Right atrium auricular region (tissue), 2 donors: Measurements from ENCODE around the gene PRF1. TPM values are rescaled to one million over a fixed set of nuclear protein-coding genes. Genes with fewer than 3 reads are reported as not detected.

Source experiments
- DNase-seq: peaks from one replicate; pipeline ENCODE4 v3.0.0-alpha.2; 2019; ENCODE audit warnings: low spot score
- H3K27ac ChIP-seq, 2 donors: fragments of 200-600 bp; sonication (generic); 1 replicate in 1 of 2; 2 replicates in 1 of 2; pipeline ENCODE4 v1.5.1; 2016 to 2019
- H3K27me3 ChIP-seq, 2 donors: fragments of 200-600 bp; sonication (generic); one replicate each; pipeline versions ENCODE4 v1.5.1 to v1.6.0; 2017 to 2019
- H3K36me3 ChIP-seq: fragments of 200-600 bp; sonication (generic); one replicate; pipeline ENCODE4 v1.5.1; 2016
- H3K4me1 ChIP-seq, 2 donors: fragments of 200-600 bp; sonication (generic); one replicate each; pipeline versions ENCODE4 v1.5.1 to v1.6.0; 2017 to 2019
- H3K4me3 ChIP-seq, 2 donors: fragments of 200-600 bp; sonication (generic); 1 replicate in 1 of 2; 2 replicates in 1 of 2; pipeline ENCODE4 v1.5.1; 2017 to 2019; ENCODE audit warnings: mild to moderate bottlenecking in 1 of 2, moderate library complexity in 1 of 2
- H3K9me3 ChIP-seq, 2 donors: fragments of 200-600 bp; sonication (generic); one replicate each; pipeline ENCODE4 v1.5.1; 2019
- total RNA-seq, 2 donors: library from RNA; depleted of rRNA; stranded (reverse); fragments of >200 nt; gene quantifications; one replicate each; pipeline ENCODE4 v1.1.0, GENCODE V29; 2016
- TF ChIP-seq, protein P1 (sequence below), 2 donors: fragments of 200-600 bp; sonication (generic); IDR thresholded peaks; one replicate each; pipeline ENCODE4 v1.5.1; 2019; ENCODE audit warnings: antibody characterized with exemption in 2 of 2

PRF1 gene
- total RNA-seq, 2 donors from 2014 or later, result 1.1 to 1.4 TPM

DNA sequence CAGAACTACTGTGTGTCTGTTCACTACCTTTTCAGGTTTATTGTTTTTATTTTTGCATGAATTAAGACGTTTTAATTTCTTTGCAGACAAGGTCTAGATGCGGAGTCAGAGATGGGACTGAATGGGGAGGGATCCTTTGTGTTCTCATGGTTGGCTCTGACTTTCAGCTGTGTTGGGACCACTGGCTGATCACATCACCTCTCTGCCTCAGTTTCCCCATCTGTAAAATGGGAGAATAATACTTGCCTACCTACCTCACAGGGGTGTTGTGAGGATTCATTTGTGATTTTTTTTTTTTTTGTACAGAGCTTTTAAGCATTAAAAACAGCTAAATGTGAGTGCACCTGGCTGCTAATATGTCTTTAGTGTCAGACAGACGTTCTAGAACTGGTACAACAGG, 34.4 kb downstream of the PRF1 start:
- no peaks in the 10 kb centered on the region for H3K9me3 ChIP-seq
- H3K4me3 ChIP-seq, result no peak overlapping the region
- no peaks in the 10 kb centered on the region for H3K27me3 ChIP-seq
- TF ChIP-seq, protein P1, sequence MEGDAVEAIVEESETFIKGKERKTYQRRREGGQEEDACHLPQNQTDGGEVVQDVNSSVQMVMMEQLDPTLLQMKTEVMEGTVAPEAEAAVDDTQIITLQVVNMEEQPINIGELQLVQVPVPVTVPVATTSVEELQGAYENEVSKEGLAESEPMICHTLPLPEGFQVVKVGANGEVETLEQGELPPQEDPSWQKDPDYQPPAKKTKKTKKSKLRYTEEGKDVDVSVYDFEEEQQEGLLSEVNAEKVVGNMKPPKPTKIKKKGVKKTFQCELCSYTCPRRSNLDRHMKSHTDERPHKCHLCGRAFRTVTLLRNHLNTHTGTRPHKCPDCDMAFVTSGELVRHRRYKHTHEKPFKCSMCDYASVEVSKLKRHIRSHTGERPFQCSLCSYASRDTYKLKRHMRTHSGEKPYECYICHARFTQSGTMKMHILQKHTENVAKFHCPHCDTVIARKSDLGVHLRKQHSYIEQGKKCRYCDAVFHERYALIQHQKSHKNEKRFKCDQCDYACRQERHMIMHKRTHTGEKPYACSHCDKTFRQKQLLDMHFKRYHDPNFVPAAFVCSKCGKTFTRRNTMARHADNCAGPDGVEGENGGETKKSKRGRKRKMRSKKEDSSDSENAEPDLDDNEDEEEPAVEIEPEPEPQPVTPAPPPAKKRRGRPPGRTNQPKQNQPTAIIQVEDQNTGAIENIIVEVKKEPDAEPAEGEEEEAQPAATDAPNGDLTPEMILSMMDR (IDR thresholded peaks at IDR 0.05), result no peak
- peaks cover 0 to 14% of the 10 kb centered on the region in 2 donors for H3K4me1 ChIP-seq
- DNase-seq, result no peak
- no peak overlapping the region for H3K27ac ChIP-seq
- no peaks in the 10 kb centered on the region for H3K36me3 ChIP-seq

DNA sequence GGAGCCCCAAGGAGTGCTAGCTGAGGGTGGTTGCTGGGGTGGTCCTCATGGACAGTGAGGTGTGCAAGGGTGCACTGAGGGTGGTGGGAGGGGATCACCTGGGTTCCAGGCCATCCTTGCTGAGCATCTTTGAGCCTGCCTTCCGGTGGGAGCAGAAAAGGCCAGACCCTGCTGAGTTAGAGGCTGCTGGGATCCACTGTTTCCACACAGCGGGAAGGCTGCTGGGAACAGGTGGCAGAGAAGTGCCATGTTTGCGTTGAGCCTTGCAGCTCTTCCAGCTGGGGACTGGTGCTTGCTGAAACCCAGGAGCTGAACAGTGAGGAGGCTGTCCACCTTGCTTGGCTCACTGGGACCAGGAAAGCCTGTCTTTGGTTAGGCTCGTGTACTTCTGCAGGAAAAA, 34.9 kb downstream of the PRF1 start:
- Histone ChIP-seq H3K36me3 (no peaks in the 10 kb centered on the region), H3K4me1 (peaks cover 0 to 14% of the 10 kb centered on the region in 2 donors), H3K27me3 (no peaks in the 10 kb centered on the region), H3K4me3 (no peak overlapping the region), H3K9me3 (no peaks in the 10 kb centered on the region), H3K27ac (no peak overlapping the region)
- TF ChIP-seq, protein P1 (IDR thresholded peaks at IDR 0.05), result no peak
- DNase-seq, result no peak

DNA sequence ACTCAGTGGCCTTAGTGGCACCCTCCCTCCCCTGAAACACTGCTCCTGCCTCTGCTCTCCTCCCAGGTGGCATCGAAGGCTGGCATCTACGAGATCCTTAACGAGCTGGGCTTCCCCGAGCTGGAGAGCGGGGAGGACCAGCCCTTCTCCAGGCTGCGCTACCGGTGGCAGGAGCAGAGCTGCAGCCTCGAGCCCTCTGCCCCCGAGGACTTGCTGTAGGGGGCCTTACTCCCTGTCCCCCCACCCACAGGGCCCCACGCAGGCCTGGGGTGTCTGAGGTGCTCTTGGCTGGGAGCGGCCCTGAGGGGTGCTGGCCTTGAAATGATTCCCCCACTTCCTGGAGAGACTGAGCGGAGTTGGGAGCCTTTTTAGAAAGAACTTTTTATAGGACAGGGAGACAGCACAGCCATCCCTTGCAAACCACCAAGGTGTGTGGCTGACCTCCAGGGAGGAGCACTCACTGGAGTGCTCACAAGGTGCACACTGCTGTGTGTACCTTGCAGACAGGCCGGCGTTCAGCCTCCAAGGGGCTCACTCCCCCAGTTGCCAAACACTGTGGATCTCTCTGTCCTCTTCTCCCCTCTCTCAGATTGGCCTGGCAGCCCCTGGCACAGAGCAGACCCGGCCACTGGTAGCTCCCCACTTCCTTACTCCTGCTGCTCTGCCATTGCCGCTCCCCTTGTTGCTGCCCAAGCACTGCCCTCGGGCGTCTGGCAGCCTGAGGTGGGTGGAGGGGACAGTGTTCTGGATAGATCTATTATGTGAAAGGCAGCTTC, 35.8 kb downstream of the PRF1 start:
- Histone ChIP-seq H3K4me1 (peaks cover 0 to 20% of the 10 kb centered on the region in 2 donors), H3K27me3 (no peaks in the 10 kb centered on the region), H3K27ac (no peak overlapping the region), H3K4me3 (no peak overlapping the region), H3K36me3 (no peaks in the 10 kb centered on the region), H3K9me3 (no peaks in the 10 kb centered on the region)
- TF ChIP-seq, protein P1 (IDR thresholded peaks at IDR 0.05), result no peak
- no peak for DNase-seq

DNA sequence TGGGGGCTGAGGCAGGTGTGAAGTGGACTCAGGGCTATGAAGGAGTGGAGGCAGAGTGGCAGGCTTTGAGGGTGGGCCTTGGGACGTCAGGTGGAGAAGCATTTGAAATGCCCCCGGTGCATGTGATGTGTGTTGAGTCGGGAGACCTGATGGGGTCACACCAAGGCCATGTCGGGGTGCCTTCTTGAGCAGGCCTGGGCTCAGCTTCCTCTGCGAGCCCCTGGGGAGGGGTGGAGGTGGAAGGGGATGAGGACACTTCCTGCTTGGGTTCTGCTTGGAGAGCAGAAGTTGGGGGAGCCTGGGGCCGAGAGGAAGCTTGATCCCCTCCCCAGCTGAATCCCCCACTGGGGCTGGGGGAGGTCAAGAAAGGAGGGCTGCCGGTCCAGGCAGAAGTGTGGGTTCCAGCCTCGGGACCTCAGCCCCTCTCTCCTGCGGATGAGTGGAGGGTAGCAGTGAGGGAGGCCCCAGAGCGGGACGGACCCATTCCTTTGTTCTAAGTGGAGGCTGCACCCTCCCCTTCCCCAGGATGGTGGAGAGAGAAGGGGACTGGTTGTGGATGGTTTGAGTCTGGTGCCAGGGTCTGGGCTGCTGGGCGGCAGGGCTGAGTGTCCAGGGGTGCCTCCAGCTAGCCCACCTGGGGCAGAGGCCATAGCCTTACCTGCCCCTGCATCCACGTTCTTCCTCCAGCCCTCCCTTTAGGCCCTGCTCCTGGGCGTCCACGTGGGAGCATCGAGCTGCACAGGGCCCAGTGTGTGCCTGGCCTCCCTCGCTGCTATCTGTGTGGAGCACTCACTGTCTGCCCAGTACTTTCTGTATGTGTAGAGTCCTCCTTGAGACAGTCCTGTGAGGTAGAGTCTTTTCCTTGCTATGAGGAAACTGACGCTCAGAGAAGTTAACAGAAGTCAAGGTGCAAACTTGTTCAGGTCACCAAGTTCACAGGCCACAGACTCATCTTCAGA, 36.7 kb downstream of the PRF1 start:
- H3K27me3 ChIP-seq, result no peaks in the 10 kb centered on the region
- no peak overlapping the region for H3K4me3 ChIP-seq
- H3K9me3 ChIP-seq, result no peaks in the 10 kb centered on the region
- TF ChIP-seq, protein P1 (IDR thresholded peaks at IDR 0.05), result no peak
- H3K27ac ChIP-seq, result no peak overlapping the region
- peaks cover 0 to 28% of the 10 kb centered on the region in 2 donors for H3K4me1 ChIP-seq
- no peak for DNase-seq
- no peaks in the 10 kb centered on the region for H3K36me3 ChIP-seq

DNA sequence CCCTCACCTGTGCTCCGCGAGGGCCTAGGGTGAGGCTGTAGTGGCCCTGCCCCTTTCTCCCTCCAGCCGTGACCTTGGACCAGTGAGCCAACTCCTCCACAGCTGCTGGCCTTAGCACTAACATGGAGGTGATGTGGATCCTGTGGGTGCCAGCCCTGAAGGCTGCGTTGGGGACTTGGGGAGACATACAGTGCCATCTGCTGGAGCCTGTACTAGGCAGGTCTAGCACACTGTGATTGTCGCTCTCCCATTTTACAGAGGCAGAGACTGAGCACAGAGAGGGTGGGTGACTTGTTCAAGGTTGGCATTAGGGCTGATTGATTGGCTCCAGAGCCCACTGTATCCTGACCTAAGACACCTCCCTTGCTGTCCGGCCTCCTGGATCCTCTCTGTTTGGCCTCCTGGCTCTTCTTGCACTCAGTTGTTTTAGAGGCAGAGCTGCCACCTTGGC, 37.6 kb downstream of the PRF1 start:
- Histone ChIP-seq H3K27me3 (no peaks in the 10 kb centered on the region), H3K9me3 (no peaks in the 10 kb centered on the region), H3K4me1 (peaks cover 0 to 37% of the 10 kb centered on the region in 2 donors), H3K36me3 (no peaks in the 10 kb centered on the region), H3K4me3 (no peak overlapping the region), H3K27ac (no peak overlapping the region)
- TF ChIP-seq, protein P1 (IDR thresholded peaks at IDR 0.05), result no peak
- no peak for DNase-seq
